GM21619 (cell line): Measurements from ENCODE around the gene SLX9.

Experiments
- ATAC-seq: cut with Tn5 transposase; IDR thresholded peaks from one replicate; pipeline ENCODE4 v1.9.1; 2021; ENCODE audit not compliant: unreplicated experiment

The SLX9 gene

DNA sequence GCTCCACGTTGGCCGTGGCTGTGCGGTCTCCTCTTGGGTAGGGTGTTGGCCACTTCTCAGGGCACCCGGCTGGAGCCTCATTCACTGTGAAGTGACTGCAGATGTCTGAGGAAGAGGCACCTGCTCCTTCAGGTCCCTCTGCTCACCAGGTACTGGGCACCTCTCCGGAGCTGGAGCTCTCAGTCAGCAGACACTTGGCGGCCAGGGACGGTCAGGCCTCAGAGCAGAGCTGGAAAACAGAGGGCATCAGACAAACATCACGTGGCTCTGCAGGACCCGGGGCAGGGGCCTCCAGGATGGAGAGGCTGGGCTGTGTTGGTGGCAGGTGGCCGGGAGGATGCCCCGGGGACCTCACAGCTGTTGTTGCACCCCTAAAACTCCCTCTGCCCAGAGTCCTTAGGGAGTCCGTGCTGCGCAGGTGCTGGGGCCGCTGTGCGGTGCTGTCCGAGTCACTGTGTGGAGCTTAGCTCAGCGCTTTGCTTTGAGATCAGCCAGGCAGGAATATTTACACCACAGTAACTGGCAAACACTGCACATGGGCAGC lies 59.7 kb downstream of the SLX9 start:
- no peak for ATAC-seq

GRCh38 chr21:44999972-45000636 lies 60.3 kb downstream of the SLX9 start:
- no peak for ATAC-seq

GRCh38 chr21:45000637-45001133 lies 60.9 kb downstream of the SLX9 start:
- ATAC-seq = no peak

GRCh38 chr21:45001134-45002095 lies 61.6 kb downstream of the SLX9 start:
- no peak for ATAC-seq

DNA sequence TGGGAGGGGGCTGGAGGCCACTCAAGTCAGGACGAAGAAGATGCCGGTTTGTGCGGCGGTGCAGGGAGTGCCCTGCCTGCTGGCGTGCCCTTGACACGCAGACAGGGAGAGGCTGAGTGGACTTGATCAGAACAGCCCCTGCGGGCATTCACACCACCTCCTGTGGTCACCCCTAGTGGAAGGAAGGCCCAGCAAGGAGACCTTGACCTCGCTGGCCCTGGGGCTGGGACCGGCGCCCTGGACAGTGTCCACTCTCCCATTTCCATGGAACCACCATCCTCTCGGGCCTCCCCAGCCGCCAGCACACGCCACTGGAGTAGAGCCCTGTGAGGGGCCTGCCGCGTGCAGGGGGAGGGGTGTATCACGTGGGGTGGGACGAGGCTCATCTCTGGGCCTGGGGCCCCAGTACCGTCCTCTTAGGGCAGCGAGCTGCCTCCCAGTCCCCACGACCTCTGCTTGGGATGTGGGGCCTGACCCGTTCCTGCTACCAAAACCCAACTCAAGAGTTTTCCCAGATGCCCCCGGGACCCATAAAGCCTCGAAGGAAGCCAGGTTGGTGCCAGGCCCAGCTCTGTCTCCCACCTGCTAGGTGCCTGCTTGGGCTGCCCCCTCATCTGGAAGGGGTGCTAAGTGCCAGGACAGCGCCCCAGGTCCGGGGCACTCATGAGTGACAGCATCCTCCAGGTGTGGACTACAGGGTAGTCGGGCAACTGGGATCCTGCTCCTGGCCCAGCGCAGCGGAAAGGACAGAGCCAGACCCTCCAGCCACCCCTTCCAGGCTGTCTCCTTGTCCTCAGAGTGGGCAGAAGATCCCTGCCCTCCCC lies 62.8 kb downstream of the SLX9 start:
- no peak for ATAC-seq

GRCh38 chr21:45003331-45004058 lies 63.7 kb downstream of the SLX9 start:
- ATAC-seq = no peak

- no peak for ATAC-seq
Observed at GRCh38 chr21:45004059-45004422, 64.2 kb downstream of the SLX9 start.

DNA sequence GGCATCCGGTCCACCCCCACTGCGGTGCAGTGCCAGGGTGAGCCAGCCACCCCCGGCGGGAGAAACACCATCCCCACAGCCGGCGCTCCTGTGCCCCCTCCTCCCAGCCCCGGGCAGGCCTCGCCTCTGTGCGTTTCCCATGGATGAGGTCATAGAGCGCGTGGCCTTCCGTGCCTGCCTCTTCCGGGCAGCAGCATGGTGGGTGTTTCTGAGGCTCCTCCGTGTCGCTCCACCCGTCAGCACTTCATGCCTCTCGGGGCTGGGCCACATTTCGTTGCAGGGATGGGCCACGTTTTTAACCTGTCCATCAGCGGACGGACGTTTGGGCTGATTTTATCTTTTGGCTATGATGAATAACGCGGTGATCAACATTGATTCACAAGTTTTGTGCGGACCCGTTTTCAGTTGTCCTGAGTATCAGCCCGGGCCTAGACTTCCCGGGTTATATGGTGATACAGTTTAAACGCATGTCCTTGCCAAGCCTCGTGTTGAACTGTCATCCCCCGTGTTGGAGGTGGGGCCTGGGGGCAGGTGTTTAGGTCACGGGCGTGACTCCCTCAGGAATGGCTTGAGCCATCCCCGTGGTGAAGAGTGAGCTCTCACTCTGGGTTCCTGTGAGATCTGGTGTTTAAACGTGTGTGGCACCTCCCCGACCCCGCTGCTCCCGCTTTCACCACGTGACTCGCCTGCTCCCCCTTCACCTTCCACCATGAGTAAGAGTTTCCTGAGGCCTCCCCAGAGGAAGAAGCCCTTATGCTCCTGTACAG lies 64.8 kb downstream of the SLX9 start:
- no peak for ATAC-seq

GRCh38 chr21:45006536-45007095 lies 66.8 kb downstream of the SLX9 start:
- no peak for ATAC-seq

DNA sequence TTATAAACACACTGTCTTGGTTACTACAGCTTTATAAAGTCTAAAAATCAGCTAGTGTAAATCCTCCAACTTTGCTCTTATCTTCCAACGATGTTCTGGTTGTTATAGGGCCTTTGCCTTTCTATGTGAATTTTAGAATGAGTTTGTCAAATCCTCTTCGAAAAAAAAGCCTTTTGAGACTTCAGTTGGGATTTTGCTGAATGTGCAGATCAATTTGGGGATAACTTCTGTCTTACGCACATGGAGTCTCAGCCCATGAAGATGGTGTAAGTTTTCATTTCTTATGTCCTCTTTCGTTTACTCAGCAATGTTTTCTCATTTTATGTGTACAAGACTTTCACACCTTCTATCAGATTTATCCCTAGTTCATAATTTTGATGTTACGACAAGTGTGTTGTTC lies 69.8 kb downstream of the SLX9 start:
- no peak for ATAC-seq

- ATAC-seq = no peak
Observed at GRCh38 chr21:45010096-45010495, 70.3 kb downstream of the SLX9 start.

DNA sequence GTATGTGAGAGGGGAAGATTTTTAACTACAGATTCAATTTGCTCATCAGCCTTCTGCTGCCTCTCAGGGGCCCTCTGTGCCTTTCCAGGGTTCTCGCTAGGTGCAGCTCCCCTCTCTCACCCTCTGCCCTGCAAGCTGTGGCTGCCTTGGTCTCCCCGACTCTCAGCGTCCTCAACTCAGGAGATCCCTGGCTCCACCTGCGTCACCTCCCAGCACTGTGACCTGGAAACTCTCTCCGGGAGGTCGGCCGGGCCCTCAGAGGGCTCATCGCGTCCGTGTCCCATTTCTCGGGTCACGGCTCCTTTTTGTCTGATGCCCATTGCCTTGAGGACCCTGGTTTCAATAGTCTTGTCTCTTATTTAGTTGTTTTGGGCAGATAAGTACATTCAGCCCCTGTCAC lies 71.0 kb downstream of the SLX9 start:
- ATAC-seq = no peak

- no peak for ATAC-seq
Observed at GRCh38 chr21:45011426-45011825, 71.6 kb downstream of the SLX9 start.

GRCh38 chr21:45011911-45012661 lies 72.3 kb downstream of the SLX9 start:
- no peak for ATAC-seq

GRCh38 chr21:45012662-45013259 lies 72.9 kb downstream of the SLX9 start:
- no peak for ATAC-seq

- ATAC-seq = no peak
Observed at GRCh38 chr21:45013260-45013841, 73.5 kb downstream of the SLX9 start.

- ATAC-seq = no peak
Observed at GRCh38 chr21:45014747-45015468, 75.1 kb downstream of the SLX9 start.
